MM.1S (cell line): ENCODE measurements around the gene OR5B3.

Experiments
- DNase-seq: peaks from one replicate; pipeline ENCODE4 v3.0.0-alpha.2; 2015
- H2AFZ ChIP-seq: fragments of 300-600 bp; sonication (generic); 2 replicates; pipeline ENCODE4 v1.6.0; 2016; ENCODE audit warnings: antibody characterized with exemption, low read length
- H3F3A ChIP-seq: fragments of 300-600 bp; sonication (generic); 2 replicates; pipeline ENCODE4 v1.6.1; 2016; ENCODE audit warnings: mild to moderate bottlenecking, antibody characterized with exemption, low read length, moderate library complexity, mixed read lengths; ENCODE audit not compliant: insufficient read depth
- H3K27ac ChIP-seq: fragments of 300-600 bp; sonication (generic); 2 replicates; pipeline ENCODE4 v1.5.1; 2016; ENCODE audit warnings: mild to moderate bottlenecking, low read length
- H3K27me3 ChIP-seq: fragments of 300-600 bp; sonication (generic); replicated peaks from 2 replicates; pipeline ENCODE4 v1.6.0; 2016; ENCODE audit warnings: low read length; ENCODE audit not compliant: insufficient read depth
- H3K36me3 ChIP-seq: fragments of 300-600 bp; sonication (generic); replicated peaks from 2 replicates; pipeline ENCODE4 v1.6.1; 2016; ENCODE audit warnings: mild to moderate bottlenecking, low read length, mixed read lengths; ENCODE audit not compliant: insufficient read depth
- H3K4me1 ChIP-seq: fragments of 300-600 bp; sonication (generic); 2 replicates; pipeline ENCODE4 v1.6.1; 2016; ENCODE audit warnings: low read length, mixed read lengths
- H3K4me2 ChIP-seq: fragments of 300-600 bp; sonication (generic); 2 replicates; pipeline ENCODE4 v1.6.0; 2016; ENCODE audit warnings: low read depth, low read length
- H3K4me3 ChIP-seq: fragments of 300-600 bp; sonication (generic); 2 replicates; pipeline ENCODE4 v1.5.1; 2016; ENCODE audit warnings: low read length, mixed read lengths
- H3K79me2 ChIP-seq: fragments of 300-600 bp; sonication (generic); 2 replicates; pipeline ENCODE4 v1.6.1; 2016; ENCODE audit warnings: mixed run types, low read length, mixed read lengths
- H3K9ac ChIP-seq: fragments of 300-600 bp; sonication (generic); 2 replicates; pipeline ENCODE4 v1.6.1; 2016; ENCODE audit warnings: low read length, mixed read lengths
- H3K9me2 ChIP-seq: fragments of 300-600 bp; sonication (generic); replicated peaks from 2 replicates; pipeline ENCODE4 v1.6.1; 2016; ENCODE audit warnings: mild to moderate bottlenecking, low read length, mixed read lengths; ENCODE audit not compliant: insufficient read depth
- H3K9me3 ChIP-seq: fragments of 300-600 bp; sonication (generic); replicated peaks from 2 replicates; pipeline ENCODE4 v1.6.1; 2016; ENCODE audit warnings: mild to moderate bottlenecking, low read length, mixed read lengths; ENCODE audit not compliant: insufficient read depth
- H4K20me1 ChIP-seq: fragments of 300-600 bp; sonication (generic); 2 replicates; pipeline ENCODE4 v1.6.1; 2016; ENCODE audit warnings: mild to moderate bottlenecking, low read length, moderate library complexity, mixed read lengths; ENCODE audit not compliant: insufficient read depth
- EZH2 ChIP-seq: fragments of 300-600 bp; sonication (generic); optimal IDR thresholded peaks from 2 replicates; pipeline ENCODE3; 2017; ENCODE audit warnings: low read depth, mild to moderate bottlenecking, antibody characterized with exemption, low read length, mixed read lengths
- EZH2phosphoT487 ChIP-seq: fragments of 300-600 bp; sonication (generic); IDR thresholded peaks from 2 replicates; pipeline ENCODE4 v1.6.1; 2018; ENCODE audit warnings: antibody characterized with exemption, low read length
- TF ChIP-seq, protein P1 (sequence below): fragments of 300-600 bp; sonication (generic); IDR thresholded peaks from 2 replicates; pipeline ENCODE4 v1.5.1; 2016; ENCODE audit warnings: antibody characterized with exemption, low read length, mixed read lengths

The OR5B3 gene

DNA sequence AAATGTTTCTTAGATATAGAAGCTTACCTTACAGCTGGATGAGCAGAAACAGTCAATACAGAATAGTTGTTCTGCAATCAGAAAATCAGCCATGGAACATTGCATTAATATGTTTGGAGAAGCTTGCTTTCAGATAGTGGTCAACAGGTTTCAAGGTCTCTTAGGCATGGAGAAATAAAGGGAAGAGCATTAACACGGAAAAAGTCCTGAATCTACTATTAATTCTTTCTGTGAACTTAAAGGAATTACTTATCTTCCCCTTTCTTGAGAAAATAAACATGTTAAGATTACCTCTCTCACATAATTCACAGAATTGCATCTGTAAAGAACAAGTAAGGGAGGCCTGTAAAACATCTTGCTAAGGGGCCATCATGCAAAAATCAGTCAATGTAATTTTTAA lies at the start of gene OR5B3:
OR5B3 (minus strand) TSS at position 101 of the 400 bp plus-strand sequence. CDS start 3,465 bp downstream, outside the sequence.
- H3K4me3 ChIP-seq: no peak within 1 kb of the TSS
- H3K9me3 ChIP-seq: no peaks in the 10 kb centered on the region
- no peaks in the 10 kb centered on the region for H3K79me2 ChIP-seq
- no peak for TF ChIP-seq EZH2phosphoT487
- no peaks in the 10 kb centered on the region for H3K4me1 ChIP-seq
- H3K27ac ChIP-seq: no peak within 1 kb of the TSS
- H3K9me2 ChIP-seq: no peaks in the 10 kb centered on the region
- no peaks in the 10 kb centered on the region for H4K20me1 ChIP-seq
- H3K4me2 ChIP-seq: 0 out of 2 replicates have a peak within 1 kb of the TSS, but pooled peaks have one; percentile 13
- no peak within 1 kb of the TSS for H3K9ac ChIP-seq
- H3K27me3 ChIP-seq: no peaks in the 10 kb centered on the region
- no peak for DNase-seq
- H2AFZ ChIP-seq: no peak within 1 kb of the TSS
- H3K36me3 ChIP-seq: no peaks in the 10 kb centered on the region
- H3F3A ChIP-seq: no peaks in the 10 kb centered on the region

DNA sequence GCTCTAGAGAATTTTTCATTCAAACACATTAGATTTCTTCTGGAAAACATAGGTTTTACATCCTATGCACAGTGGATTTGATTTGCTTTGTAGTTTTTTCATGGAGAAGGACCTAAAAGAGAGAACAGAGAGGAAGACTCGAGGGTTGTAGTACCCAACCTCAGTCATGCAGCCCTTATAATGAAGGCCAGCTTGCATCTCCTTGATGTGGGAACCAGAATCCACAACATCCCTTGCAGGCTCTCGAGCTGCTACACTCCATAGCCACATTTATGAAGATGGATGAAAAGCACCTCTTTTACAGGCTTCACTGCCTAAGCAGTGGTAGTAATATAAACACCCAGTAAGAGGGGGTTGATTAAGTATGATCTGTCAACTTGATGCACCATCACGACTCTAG lies 44.9 kb upstream of the OR5B3 start:
- no peak overlapping the region for H2AFZ ChIP-seq
- TF ChIP-seq, protein P1, sequence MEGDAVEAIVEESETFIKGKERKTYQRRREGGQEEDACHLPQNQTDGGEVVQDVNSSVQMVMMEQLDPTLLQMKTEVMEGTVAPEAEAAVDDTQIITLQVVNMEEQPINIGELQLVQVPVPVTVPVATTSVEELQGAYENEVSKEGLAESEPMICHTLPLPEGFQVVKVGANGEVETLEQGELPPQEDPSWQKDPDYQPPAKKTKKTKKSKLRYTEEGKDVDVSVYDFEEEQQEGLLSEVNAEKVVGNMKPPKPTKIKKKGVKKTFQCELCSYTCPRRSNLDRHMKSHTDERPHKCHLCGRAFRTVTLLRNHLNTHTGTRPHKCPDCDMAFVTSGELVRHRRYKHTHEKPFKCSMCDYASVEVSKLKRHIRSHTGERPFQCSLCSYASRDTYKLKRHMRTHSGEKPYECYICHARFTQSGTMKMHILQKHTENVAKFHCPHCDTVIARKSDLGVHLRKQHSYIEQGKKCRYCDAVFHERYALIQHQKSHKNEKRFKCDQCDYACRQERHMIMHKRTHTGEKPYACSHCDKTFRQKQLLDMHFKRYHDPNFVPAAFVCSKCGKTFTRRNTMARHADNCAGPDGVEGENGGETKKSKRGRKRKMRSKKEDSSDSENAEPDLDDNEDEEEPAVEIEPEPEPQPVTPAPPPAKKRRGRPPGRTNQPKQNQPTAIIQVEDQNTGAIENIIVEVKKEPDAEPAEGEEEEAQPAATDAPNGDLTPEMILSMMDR: no peak
- TF ChIP-seq EZH2 (no peak), EZH2phosphoT487 (no peak)
- no peaks in the 10 kb centered on the region for H3K27me3 ChIP-seq
- H3K9ac ChIP-seq: no peak overlapping the region
- no peaks in the 10 kb centered on the region for H3K36me3 ChIP-seq
- H3K4me3 ChIP-seq: no peak overlapping the region
- no peaks in the 10 kb centered on the region for H3K4me1 ChIP-seq
- H3K79me2 ChIP-seq: no peaks in the 10 kb centered on the region
- no peak overlapping the region for H3K4me2 ChIP-seq
- DNase-seq: no peak
- no peaks in the 10 kb centered on the region for H4K20me1 ChIP-seq
- H3K9me2 ChIP-seq: no peaks in the 10 kb centered on the region
- no peak overlapping the region for H3K27ac ChIP-seq
- no peaks in the 10 kb centered on the region for H3F3A ChIP-seq
- H3K9me3 ChIP-seq: no peaks in the 10 kb centered on the region

DNA sequence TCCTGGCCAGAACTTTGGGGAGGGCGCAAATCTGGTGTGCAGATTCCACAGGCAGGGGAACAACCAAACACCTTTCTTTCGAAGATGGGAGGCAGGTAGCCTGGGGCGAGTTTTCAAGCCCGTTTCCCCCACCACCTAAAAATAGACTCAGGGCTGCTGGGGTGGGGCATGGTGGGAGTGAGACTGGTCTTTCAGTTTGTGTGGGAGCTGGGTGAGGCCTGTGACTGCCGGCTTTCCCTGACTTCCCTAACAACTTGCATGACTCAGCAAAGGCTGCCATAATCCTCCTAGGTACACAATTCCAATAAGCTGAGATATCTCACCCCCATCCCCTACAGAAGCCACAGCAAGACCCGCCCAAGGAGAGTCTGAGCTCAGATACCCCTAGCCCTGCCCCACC lies 39.6 kb upstream of the OR5B3 start:
- Histone ChIP-seq H3K36me3 (no peaks in the 10 kb centered on the region), H3K27ac (no peak overlapping the region), H3K4me1 (no peaks in the 10 kb centered on the region), H2AFZ (no peak overlapping the region), H4K20me1 (no peaks in the 10 kb centered on the region), H3K79me2 (no peaks in the 10 kb centered on the region), H3K27me3 (no peaks in the 10 kb centered on the region), H3K9me3 (no peaks in the 10 kb centered on the region), H3K4me3 (no peak overlapping the region), H3F3A (no peaks in the 10 kb centered on the region), H3K9ac (no peak overlapping the region), H3K9me2 (no peaks in the 10 kb centered on the region), H3K4me2 (no peak overlapping the region)
- DNase-seq: no peak
- TF ChIP-seq EZH2phosphoT487: no peak
- TF ChIP-seq, protein P1: no peak
- TF ChIP-seq EZH2: no peak

DNA sequence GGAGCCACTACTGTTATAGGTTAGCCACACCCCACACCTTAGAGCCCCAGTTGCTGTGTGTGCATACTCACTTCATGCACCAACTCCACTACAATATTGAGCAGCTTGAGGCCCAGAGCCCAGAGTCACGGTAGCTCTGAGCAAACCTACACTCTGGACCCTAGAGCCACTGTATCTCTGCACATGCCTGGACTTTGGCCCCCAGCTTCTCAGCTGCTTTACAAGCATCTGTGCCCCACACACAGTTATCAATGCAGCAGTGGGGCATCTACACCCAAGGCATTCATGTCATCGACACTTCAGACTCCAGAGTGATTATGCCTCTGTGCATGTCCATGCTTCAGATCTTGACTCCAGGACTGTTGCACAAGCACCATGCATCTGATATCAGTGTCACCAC lies 37.6 kb upstream of the OR5B3 start:
- TF ChIP-seq EZH2 (no peak), EZH2phosphoT487 (no peak)
- TF ChIP-seq, protein P1: no peak
- Histone ChIP-seq H3K9me3 (no peaks in the 10 kb centered on the region), H3K9ac (no peak overlapping the region), H4K20me1 (no peaks in the 10 kb centered on the region), H3K36me3 (no peaks in the 10 kb centered on the region), H3K9me2 (no peaks in the 10 kb centered on the region), H3K4me1 (no peaks in the 10 kb centered on the region), H3K79me2 (no peaks in the 10 kb centered on the region), H3F3A (no peaks in the 10 kb centered on the region), H3K4me3 (no peak overlapping the region), H2AFZ (no peak overlapping the region), H3K27me3 (no peaks in the 10 kb centered on the region), H3K4me2 (no peak overlapping the region), H3K27ac (no peak overlapping the region)
- no peak for DNase-seq
